ENCODE measurements around the gene FGF21. TPM values are rescaled to one million over a fixed set of nuclear protein-coding genes. Genes with fewer than 3 reads are reported as not detected.
A peak's percentile ranks its signal among the peaks of the same experiment; 100 is the strongest.

The FGF21 gene
- total and polyA plus RNA-seq, 4 experiments from 2014 or later, result not detected

- DNase-seq, result no peak
- Histone ChIP-seq H3K9me3 (ENCODE audit: control insufficient read depth in 1 of 2, low read length in 2 of 2) (no peaks in the 10 kb centered on the region), H3K27ac (ENCODE audit: low read depth, low read length) (no peak overlapping the region), H3K4me1 (ENCODE audit: insufficient read depth, low read length) (peaks cover 5% of the 10 kb centered on the region), H3K4me3 (ENCODE audit: low read length in 2 of 2) (no peak overlapping the region), H3K36me3 (ENCODE audit: insufficient read depth, low read length) (no peaks in the 10 kb centered on the region), H3K27me3 (ENCODE audit: insufficient read depth, low read length) (no peaks in the 10 kb centered on the region)
- Mint-ChIP-seq H3K9me3 (no peaks in the 10 kb centered on the region), H3K4me1 (peaks cover 4 to 16% (median 6%) of the 10 kb centered on the region in 4 donors), H3K27ac (peak overlapping the region in 4 of 7 donors; percentile 29 to 96 (median 66)), H3K36me3 (no peaks in the 10 kb centered on the region), H3K4me3 (peak overlapping the region in 4 of 8 donors; percentile 49 to 95 (median 83)), H3K27me3 (no peaks in the 10 kb centered on the region)
- intact Hi-C loops (cut with micrococcal nuclease), result loop anchor here (2.0 kb wide), 1 partner anchor 147 kb away; the partner anchor contains the start of gene CA11
- POLR2A ChIA-PET (ENCODE audit: partially characterized antibody), result interaction anchor here (1.6 to 2.5 kb wide), 4 partner anchors 16 to 149 kb away, joined by 3 to 13 read pairs (median 11); partner anchors contain the start of genes BCAT2 and CA11
- CTCF ChIA-PET (ENCODE audit: partially characterized antibody), result interaction anchor here (0.7 to 7.2 kb wide), 11 partner anchors 9 to 1117 kb away, joined by 3 to 90 read pairs (median 14); partner anchors contain the start of genes GYS1, HSD17B14 and RUVBL2
These were observed 39.0 kb downstream of the FGF21 start for GRCh38 chr19:48794291-48794690.

GRCh38 chr19:48795055-48795684, 39.8 kb downstream of the FGF21 start:
- CTCF ChIA-PET (ENCODE audit: partially characterized antibody), result interaction anchor here (0.6 to 7.2 kb wide), 31 partner anchors 8 to 310 kb away, joined by 3 to 90 read pairs (median 5); partner anchors contain the start of genes BAX, BCAT2, GYS1 and HSD17B14
- Mint-ChIP-seq H3K4me1 (peaks cover 4 to 16% (median 6%) of the 10 kb centered on the region in 4 donors), H3K36me3 (no peaks in the 10 kb centered on the region), H3K27me3 (no peaks in the 10 kb centered on the region), H3K9me3 (no peaks in the 10 kb centered on the region), H3K27ac (peak overlapping the region; percentile 64 to 97 (median 96)), H3K4me3 (peak overlapping the region; percentile 94 to 98 (median 95))
- peaks cover 5% of the 10 kb centered on the region for H3K4me1 ChIP-seq (ENCODE audit: insufficient read depth, low read length)
- H3K27me3 ChIP-seq (ENCODE audit: insufficient read depth, low read length), result no peaks in the 10 kb centered on the region
- H3K9me3 ChIP-seq (ENCODE audit: control insufficient read depth in 1 of 2, low read length in 2 of 2), result no peaks in the 10 kb centered on the region
- POLR2A ChIA-PET (ENCODE audit: partially characterized antibody), result interaction anchor here (0.6 to 2.5 kb wide), 16 partner anchors 11 to 176 kb away, joined by 3 to 20 read pairs (median 4); partner anchors contain the start of genes BAX, BCAT2, CA11 and FTL
- H3K4me3 ChIP-seq (ENCODE audit: low read length in 2 of 2), result peak overlapping the region; percentile 48 to 78
- no peaks in the 10 kb centered on the region for H3K36me3 ChIP-seq (ENCODE audit: insufficient read depth, low read length)
- H3K27ac ChIP-seq (ENCODE audit: low read depth, low read length), result peak overlapping the region; percentile 70
- intact Hi-C loops (cut with micrococcal nuclease), result loop anchor here (1.0 to 2.0 kb wide), 6 partner anchors 15 to 198 kb away; partner anchors contain the start of genes CA11, GYS1 and RUVBL2
- peak; percentile 86 to 87 (median 86) for DNase-seq

- H3K4me3 ChIP-seq (ENCODE audit: low read length in 2 of 2), result peak overlapping the region; percentile 48 to 78
- H3K27ac Mint-ChIP-seq, result peak overlapping the region; percentile 64 to 97 (median 96)
- H3K27me3 ChIP-seq (ENCODE audit: insufficient read depth, low read length), result no peaks in the 10 kb centered on the region
- no peaks in the 10 kb centered on the region for H3K27me3 Mint-ChIP-seq
- intact Hi-C loops (cut with micrococcal nuclease), result loop anchor here (1.0 to 2.0 kb wide), 6 partner anchors 15 to 198 kb away; partner anchors contain the start of genes CA11, GYS1 and RUVBL2
- H3K4me1 ChIP-seq (ENCODE audit: insufficient read depth, low read length), result peaks cover 5% of the 10 kb centered on the region
- CTCF ChIA-PET (ENCODE audit: partially characterized antibody), result interaction anchor here (0.6 to 7.2 kb wide), 30 partner anchors 9 to 310 kb away, joined by 3 to 90 read pairs (median 5); partner anchors contain the start of genes BAX, BCAT2, GYS1 and HSD17B14
- H3K9me3 ChIP-seq (ENCODE audit: control insufficient read depth in 1 of 2, low read length in 2 of 2), result no peaks in the 10 kb centered on the region
- no peaks in the 10 kb centered on the region for H3K36me3 Mint-ChIP-seq
- H3K9me3 Mint-ChIP-seq, result no peaks in the 10 kb centered on the region
- no peaks in the 10 kb centered on the region for H3K36me3 ChIP-seq (ENCODE audit: insufficient read depth, low read length)
- DNase-seq, result no peak
- POLR2A ChIA-PET (ENCODE audit: partially characterized antibody), result interaction anchor here (0.6 to 2.5 kb wide), 16 partner anchors 11 to 175 kb away, joined by 3 to 20 read pairs (median 4); partner anchors contain the start of genes BAX, BCAT2, CA11 and FTL
- H3K27ac ChIP-seq (ENCODE audit: low read depth, low read length), result peak overlapping the region; percentile 70
- peak overlapping the region in 7 of 8 donors; percentile 94 to 98 (median 95) for H3K4me3 Mint-ChIP-seq
- peaks cover 6 to 16% (median 7%) of the 10 kb centered on the region in 4 donors for H3K4me1 Mint-ChIP-seq
These were observed 40.4 kb downstream of the FGF21 start for GRCh38 chr19:48795685-48796070.

- no peaks in the 10 kb centered on the region for H3K36me3 Mint-ChIP-seq
- H3K36me3 ChIP-seq (ENCODE audit: insufficient read depth, low read length), result no peaks in the 10 kb centered on the region
- no peak overlapping the region for H3K4me3 Mint-ChIP-seq
- no peak overlapping the region for H3K27ac ChIP-seq (ENCODE audit: low read depth, low read length)
- H3K4me1 ChIP-seq (ENCODE audit: insufficient read depth, low read length), result peaks cover 5% of the 10 kb centered on the region
- H3K27me3 ChIP-seq (ENCODE audit: insufficient read depth, low read length), result no peaks in the 10 kb centered on the region
- no peaks in the 10 kb centered on the region for H3K9me3 Mint-ChIP-seq
- no peaks in the 10 kb centered on the region for H3K27me3 Mint-ChIP-seq
- intact Hi-C loops (cut with micrococcal nuclease), result no loop called here
- CTCF ChIA-PET (ENCODE audit: partially characterized antibody), result interaction anchor here (1.0 to 7.2 kb wide), 12 partner anchors 11 to 203 kb away, joined by 3 to 90 read pairs (median 8); partner anchors contain the start of genes GYS1, HSD17B14 and RUVBL2
- no peak overlapping the region for H3K4me3 ChIP-seq (ENCODE audit: low read length in 2 of 2)
- POLR2A ChIA-PET (ENCODE audit: partially characterized antibody), result interaction anchor here (0.8 to 2.5 kb wide), 6 partner anchors 14 to 174 kb away, joined by 3 to 20 read pairs (median 11); partner anchors contain the start of genes BCAT2, CA11 and FTL
- H3K9me3 ChIP-seq (ENCODE audit: control insufficient read depth in 1 of 2, low read length in 2 of 2), result no peaks in the 10 kb centered on the region
- peaks cover 6 to 16% (median 7%) of the 10 kb centered on the region in 4 donors for H3K4me1 Mint-ChIP-seq
- H3K27ac Mint-ChIP-seq, result no peak overlapping the region
- no peak for DNase-seq
These were observed 41.2 kb downstream of the FGF21 start for GRCh38 chr19:48796298-48797083.

GRCh38 chr19:48797103-48797502, 41.8 kb downstream of the FGF21 start:
- Histone ChIP-seq H3K27ac (ENCODE audit: low read depth, low read length) (no peak overlapping the region), H3K36me3 (ENCODE audit: insufficient read depth, low read length) (no peaks in the 10 kb centered on the region), H3K4me1 (ENCODE audit: insufficient read depth, low read length) (peaks cover 5% of the 10 kb centered on the region), H3K9me3 (ENCODE audit: control insufficient read depth in 1 of 2, low read length in 2 of 2) (no peaks in the 10 kb centered on the region), H3K4me3 (ENCODE audit: low read length in 2 of 2) (no peak overlapping the region), H3K27me3 (ENCODE audit: insufficient read depth, low read length) (no peaks in the 10 kb centered on the region)
- intact Hi-C loops (cut with micrococcal nuclease), result no loop called here
- H3K27ac Mint-ChIP-seq, result peak overlapping the region in 2 of 7 donors; percentile 22 to 35
- H3K9me3 Mint-ChIP-seq, result no peaks in the 10 kb centered on the region
- peak in 1 of 5 donors; percentile 47 for DNase-seq
- peaks cover 6 to 16% (median 7%) of the 10 kb centered on the region in 4 donors for H3K4me1 Mint-ChIP-seq
- no peaks in the 10 kb centered on the region for H3K36me3 Mint-ChIP-seq
- POLR2A ChIA-PET (ENCODE audit: partially characterized antibody), result interaction anchor here (0.8 kb wide), 1 partner anchor 174 kb away, joined by 3 read pairs; no protein-coding TSS in a partner anchor
- no peaks in the 10 kb centered on the region for H3K27me3 Mint-ChIP-seq
- CTCF ChIA-PET (ENCODE audit: partially characterized antibody), result interaction anchor here (1.0 to 5.1 kb wide), 3 partner anchors 9 to 196 kb away, joined by 4 to 90 read pairs (median 5); partner anchors contain the start of genes GYS1 and RUVBL2
- H3K4me3 Mint-ChIP-seq, result no peak overlapping the region

- Mint-ChIP-seq H3K36me3 (no peaks in the 10 kb centered on the region), H3K27ac (no peak overlapping the region), H3K4me1 (peaks cover 6 to 16% (median 7%) of the 10 kb centered on the region in 4 donors), H3K9me3 (no peaks in the 10 kb centered on the region), H3K27me3 (no peaks in the 10 kb centered on the region), H3K4me3 (no peak overlapping the region)
- CTCF ChIA-PET (ENCODE audit: partially characterized antibody), result interaction anchor here (0.8 to 2.0 kb wide), 3 partner anchors 11 to 43 kb away, joined by 3 to 11 read pairs (median 4); no protein-coding TSS in a partner anchor
- POLR2A ChIA-PET (ENCODE audit: partially characterized antibody), result interaction anchor here (1.0 kb wide), 1 partner anchor 166 kb away, joined by 3 read pairs; the partner anchor contains the start of gene FTL
- no peaks in the 10 kb centered on the region for H3K9me3 ChIP-seq (ENCODE audit: control insufficient read depth in 1 of 2, low read length in 2 of 2)
- no peak for DNase-seq
- H3K36me3 ChIP-seq (ENCODE audit: insufficient read depth, low read length), result no peaks in the 10 kb centered on the region
- H3K4me3 ChIP-seq (ENCODE audit: low read length in 2 of 2), result no peak overlapping the region
- intact Hi-C loops (cut with micrococcal nuclease), result no loop called here
- no peaks in the 10 kb centered on the region for H3K27me3 ChIP-seq (ENCODE audit: insufficient read depth, low read length)
- peaks cover 5% of the 10 kb centered on the region for H3K4me1 ChIP-seq (ENCODE audit: insufficient read depth, low read length)
- no peak overlapping the region for H3K27ac ChIP-seq (ENCODE audit: low read depth, low read length)
These were observed 43.6 kb downstream of the FGF21 start for GRCh38 chr19:48798937-48799336.
